GM19099 (cell line): ENCODE data around the gene GCNT1.

Source experiments
- POLR2A ChIP-seq: IDR thresholded peaks from 3 replicates; pipeline ENCODE4 v1.6.1; 2011; ENCODE audit warnings: low read depth; ENCODE audit not compliant: insufficient read length; ENCODE audit errors: extremely low read depth

The GCNT1 gene

DNA sequence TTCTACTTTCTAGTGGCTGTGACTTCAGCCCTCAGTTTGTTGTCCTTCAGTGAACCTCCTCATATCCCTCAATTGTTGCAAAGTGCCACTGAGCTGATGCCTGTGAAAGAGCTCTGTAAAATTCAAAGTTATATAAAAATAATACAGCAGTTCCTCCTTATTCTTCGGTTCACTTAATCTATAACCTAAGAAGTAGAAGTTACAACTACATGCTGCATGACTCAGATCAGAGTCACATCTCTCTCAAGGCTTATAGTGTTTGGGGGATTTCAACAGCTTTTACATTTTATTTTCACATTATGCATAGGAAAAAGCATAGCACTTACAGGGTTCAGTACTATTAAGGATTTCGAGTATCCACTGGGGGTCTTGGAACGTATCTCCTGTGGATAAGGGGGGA, 25.1 kb upstream of the GCNT1 start:
- no peak for TF ChIP-seq POLR2A

DNA sequence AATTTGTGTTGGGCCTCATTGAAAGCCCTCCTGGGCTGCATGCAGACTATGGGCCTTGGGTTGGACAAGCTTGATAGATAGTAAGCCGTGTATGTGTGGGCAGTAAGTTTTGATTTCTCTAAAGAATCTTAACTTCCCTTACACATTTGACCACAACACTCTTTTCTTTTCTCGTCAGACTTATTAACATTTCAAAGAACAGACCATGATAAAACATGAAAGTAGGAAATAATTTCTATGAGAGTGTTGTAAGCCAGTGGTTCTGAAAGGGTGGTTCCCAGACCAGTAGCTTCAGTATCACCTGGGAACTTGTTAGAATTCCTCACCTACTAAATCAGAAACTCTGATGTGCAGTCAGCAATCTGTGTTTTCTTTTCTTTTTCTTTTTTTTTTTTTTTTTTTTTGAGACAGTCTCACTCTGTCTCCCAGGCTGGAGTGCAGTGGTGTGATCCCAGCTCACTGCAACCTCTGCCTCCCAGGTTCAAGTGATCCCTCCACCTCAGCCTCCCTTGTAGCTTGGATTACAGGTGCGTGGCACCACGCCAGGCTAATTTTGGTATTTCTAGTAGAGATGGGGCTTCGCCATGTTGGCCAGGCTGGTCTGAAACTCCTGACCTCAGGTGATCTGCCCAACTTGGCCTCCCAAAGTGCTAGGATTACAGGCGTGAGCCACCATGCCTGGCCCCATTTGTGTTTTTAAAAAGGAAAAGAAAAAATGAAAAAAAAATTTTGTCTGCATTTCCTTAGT, 20.0 kb upstream of the GCNT1 start:
- TF ChIP-seq POLR2A = no peak

DNA sequence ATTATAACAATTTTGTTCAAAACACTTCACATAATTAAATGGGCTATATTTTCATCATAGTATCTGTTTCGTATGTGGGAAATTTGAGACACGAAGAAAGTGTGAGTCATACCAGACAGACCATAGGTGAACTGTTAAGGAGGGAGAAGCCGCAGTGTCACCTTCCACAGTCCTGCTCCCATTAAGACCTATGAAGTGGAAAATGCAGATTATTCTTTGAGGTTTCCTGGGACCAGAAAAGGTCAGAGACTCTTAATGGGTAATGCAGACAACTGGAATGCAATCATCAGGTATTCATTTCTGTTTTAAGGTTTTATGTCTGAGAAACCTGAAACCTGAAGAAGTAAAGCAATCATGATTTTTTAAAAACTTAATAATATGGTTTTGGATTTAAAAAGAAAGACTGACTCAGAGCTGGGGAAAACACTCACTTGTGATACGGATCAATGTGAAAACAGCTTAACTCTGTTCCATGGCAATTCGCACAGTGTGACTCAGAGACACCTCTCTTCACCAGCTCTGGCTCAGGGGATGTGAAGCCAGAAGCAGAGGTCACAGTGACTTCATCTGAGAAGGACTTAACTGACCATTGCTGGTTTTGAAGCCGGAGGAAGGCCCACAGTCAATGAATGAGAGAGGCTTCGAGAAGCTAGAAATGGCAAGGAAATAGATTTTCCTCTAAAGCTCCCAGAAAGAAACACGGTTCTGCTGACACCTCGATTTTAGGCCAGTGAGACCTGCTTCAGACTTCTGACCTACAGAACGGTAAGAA, 17.2 kb upstream of the GCNT1 start:
- no peak for TF ChIP-seq POLR2A

DNA sequence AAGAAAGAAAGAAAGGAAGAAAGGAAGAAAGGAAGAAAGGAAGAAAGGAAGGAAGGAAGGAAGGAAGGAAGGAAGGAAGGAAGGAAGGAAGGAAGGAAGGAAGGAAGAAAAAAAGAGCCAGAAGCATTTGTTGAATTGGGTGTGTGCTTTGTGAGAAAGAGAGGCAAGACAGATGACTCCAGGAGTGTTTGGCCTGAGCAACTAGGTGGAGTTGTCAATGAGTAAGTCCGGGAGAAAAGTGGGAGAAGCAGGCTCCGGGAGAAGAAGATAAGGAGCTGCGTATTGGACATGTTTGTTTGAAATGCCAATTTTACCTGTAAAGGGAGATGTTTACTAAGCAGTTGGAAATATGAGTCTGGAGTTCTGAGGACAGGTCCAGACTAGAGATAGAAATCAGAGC, 15.1 kb upstream of the GCNT1 start:
- TF ChIP-seq POLR2A = no peak

DNA sequence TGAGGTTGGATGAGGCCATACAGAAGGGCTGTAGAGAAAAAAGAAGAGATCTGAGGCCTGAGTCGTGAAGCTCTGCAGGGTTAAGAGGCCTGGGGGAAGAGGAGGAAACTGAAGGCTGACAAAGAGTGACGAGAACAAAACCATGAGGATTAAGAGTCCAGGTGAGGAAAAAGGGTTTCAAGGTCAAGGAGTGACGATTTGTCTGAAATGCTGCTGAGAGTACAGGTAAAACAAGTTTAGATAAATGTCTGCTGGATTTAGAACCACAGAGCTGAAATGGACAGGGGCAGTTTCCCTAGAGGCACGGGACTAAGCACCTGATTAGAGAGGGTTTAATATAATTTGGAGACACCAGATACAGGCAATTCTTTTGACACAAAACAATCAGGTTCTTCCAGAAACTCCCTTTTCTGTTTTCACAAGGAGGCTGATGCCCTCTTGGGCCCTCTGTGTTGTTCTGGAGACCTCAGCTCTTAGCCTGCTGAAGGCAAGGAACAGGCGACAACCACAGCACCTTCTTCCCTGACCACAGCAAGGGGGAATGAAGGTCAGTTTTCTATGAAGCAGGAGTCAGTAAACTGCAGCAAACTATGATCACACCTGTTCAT, 14.6 kb upstream of the GCNT1 start:
- TF ChIP-seq POLR2A = no peak

DNA sequence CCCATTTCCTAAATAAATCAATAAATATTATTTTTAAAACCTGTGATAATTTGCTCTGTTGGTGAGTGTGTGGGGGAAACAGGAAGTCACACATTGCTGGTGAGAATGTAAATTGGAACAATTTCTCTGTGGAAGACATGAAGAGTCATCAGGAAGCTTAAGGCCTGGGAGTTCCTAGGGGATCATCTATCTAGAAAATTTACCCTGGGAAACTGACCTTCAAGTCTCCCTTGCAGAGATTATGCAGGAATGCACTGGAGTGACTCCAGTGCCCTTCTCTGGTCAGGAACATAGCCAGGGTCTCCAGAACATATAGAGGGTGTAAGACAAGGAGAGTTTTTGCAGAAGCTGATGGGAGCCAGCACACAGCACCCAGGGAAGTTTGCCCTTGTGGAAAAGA, 13.0 kb upstream of the GCNT1 start:
- no peak for TF ChIP-seq POLR2A

DNA sequence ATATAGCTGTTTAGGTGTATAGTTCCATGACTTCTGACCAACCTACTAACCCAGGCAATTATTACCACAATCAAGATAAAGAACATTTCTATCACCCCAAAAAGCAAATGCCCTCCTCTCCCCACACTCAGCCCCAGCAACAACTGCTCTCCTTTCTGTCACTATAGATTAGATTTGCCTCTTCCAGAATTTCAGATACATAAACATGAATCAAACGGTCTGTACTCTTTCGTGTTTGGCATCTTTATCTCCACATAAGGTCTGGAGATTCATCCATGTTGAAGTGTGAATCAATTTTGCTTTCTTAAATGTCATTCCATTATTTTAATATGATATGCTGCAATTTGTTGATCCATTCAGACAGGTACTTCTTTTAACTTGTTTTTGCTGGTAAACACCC, 10.5 kb upstream of the GCNT1 start:
- no peak for TF ChIP-seq POLR2A

DNA sequence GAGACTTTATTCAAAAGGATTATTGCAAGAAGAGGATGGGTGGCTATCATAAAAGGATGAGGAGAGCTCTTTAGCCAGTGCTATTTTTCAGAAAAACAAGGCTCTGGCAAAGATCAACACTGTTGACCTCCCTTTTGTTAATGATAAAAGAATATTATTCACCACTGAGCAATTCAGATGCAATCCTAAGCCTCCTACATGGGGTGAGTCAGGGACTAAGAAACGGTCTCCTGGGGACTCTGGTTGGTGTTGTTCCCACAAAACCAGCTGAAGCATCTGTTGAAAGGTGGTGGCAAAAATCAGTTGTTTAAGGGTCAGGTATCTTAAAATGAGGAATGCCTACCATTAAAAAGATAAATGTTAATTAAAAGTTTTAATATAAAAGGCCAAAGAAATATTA, 7.7 kb upstream of the GCNT1 start:
- TF ChIP-seq POLR2A = no peak

DNA sequence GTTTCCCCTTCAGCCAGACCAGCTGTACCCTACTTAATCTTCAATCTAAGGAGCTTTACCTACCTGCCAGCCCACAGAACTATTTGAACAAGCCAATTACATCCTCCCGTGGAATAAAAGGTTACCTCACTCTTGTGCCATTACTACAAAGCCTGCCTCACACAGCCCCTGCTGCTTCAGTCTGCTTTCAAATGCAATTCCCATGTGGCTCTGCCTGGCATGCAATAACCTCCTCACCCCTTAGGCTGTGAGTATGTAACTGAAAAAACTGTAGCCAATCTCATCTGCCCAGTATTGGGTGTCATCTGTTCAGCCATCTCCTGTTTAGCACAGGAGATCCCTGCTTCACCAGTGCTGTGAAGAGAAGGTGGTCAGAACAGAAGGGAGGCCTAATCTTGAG, 6.1 kb upstream of the GCNT1 start:
- TF ChIP-seq POLR2A = no peak

DNA sequence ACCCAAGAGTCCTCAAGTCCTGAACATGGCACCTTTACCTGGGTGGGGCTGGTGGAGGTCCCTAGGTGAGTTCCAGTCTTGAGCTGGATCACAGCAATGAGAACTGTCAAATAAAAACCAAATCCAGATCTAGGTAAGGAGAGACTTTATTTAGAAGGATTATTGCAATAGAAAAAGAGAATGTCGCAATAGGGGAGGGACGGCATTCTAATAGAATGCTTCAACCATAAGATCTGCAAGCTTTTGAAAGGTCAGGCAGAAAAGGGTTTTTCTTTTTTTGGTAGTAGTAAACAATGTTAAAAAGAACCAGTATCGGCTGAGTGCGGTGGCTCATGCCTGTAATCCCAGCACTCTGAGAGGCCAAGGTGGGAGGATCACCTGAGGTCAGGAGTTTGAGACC, 5.2 kb upstream of the GCNT1 start:
- TF ChIP-seq POLR2A = no peak

DNA sequence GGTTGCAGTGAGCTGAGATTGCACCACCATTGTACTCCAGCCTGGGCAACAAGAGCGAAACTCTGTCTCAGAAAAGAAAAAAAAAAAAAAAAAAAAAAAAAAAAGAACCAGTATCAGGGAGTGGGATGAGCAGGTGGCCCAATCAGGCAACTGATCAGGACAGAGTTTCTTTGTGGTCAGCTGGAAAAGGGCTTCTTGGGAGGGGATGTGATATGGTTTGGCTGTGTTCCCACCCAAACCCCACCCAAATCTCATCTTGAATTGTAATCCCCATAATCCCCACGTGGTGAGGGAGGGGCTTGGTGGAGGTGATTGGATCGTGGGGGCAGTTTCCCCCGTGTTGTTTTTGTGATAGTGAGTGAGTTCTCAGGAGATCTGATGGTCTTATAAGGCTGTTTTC, 4.7 kb upstream of the GCNT1 start:
- no peak for TF ChIP-seq POLR2A

DNA sequence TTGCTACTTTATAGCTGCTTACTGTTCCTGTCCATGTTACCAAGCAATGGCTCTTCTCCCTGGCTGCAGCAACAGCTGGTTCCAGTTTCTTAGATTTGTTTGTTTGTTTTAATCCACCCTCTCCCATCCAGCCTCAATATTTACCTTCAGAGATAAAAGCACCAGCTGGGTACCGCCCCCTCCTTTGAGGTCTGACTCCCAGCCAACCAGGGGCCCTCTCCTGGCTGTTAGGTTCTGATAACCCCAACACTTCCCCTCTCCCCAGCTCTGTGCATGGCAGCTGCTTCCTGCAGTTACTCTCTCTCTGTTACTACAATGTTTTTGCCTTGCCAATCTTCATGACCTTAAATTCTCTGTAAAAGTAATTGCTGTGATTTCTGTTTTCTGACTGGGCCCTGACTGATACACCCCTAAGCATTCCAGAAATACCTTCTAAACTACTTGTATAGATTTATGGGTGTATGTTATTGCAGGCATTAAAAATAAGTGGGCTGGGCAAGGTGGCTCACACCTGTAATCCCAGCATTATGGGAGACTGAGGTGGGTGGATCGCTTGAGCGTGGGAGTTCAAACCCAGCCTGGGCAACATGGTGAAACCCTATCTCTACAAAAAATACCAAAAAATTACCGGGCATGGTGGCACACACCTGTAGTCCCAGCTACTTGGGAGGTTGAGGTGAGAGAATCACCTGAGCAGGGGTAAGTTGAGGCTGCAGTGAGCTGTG, 2.6 kb upstream of the GCNT1 start:
- no peak for TF ChIP-seq POLR2A

DNA sequence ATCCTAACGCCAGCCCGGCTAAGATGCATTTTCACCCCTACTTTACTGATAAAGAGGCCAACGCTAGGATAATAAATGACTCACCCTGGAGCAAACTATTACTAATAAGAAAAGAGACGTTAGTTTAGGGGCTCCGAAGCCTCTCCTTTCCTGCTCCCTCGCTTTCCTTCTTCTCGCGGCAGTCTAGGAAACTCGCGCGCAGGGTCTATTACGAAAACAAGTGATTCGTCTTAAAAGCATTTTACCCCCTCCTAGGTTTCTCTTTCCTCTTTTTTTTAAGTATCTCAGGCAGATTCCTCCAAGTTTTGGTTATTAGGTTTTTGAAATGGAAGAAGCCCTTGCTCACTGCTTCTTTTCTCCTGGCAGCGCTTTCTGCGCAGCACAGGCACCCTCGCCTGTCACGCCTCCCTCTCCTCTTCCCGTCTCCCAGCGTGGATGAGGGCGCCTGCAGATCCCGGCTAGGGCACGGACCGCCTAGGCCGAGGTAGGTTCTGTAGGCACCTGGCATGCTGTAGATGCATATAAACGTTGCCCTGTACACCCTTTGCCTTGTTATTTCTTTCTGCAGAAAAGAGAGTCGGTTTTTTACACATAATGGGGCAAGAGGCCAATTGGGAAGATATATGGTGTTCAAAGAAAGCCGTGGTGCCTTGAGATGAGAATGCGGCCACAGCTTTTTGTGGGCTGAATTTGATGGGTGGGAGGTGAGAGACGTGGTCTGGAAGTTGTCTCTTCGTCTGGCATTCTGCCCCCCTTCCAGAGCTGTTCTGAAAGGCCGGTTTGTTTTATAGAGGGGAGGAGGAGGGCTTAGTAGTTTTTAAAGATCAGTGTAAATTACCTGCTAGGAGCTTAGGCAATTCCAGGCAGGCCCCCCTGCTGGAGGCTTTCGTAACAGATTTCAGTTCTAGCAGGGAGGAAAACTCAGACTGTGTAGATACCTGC, 983 bp downstream of the GCNT1 start:
- no peak for TF ChIP-seq POLR2A

DNA sequence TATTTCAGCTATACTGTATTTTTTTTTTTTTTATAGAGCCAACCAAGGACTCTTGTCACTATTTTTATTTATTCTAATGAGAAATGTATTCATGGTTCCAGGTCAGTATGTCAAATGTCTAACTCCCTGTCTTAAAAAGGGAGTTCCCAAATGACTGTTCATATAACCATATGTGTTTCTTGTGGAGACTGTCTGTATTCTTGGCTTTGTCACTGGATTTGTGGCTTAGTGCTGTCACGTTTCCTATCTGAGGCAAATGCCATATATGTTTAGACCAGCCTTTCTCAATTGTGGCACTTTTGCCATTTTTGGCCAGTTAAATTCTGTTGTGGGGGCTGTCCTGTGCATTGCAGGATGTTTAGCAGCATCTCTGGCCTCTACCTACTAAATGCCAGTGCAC, 3.1 kb downstream of the GCNT1 start:
- no peak for TF ChIP-seq POLR2A
